HG02852 (cell line): ENCODE results near the gene LCORL.
A peak's percentile ranks its signal among the peaks of the same experiment; 100 is the strongest.

ENCODE experiments used
- ATAC-seq: cut with Tn5 transposase; IDR thresholded peaks from one replicate; pipeline ENCODE4 v1.9.1; 2021; ENCODE audit warnings: mild to moderate bottlenecking, moderate library complexity; ENCODE audit not compliant: unreplicated experiment

Gene LCORL

DNA sequence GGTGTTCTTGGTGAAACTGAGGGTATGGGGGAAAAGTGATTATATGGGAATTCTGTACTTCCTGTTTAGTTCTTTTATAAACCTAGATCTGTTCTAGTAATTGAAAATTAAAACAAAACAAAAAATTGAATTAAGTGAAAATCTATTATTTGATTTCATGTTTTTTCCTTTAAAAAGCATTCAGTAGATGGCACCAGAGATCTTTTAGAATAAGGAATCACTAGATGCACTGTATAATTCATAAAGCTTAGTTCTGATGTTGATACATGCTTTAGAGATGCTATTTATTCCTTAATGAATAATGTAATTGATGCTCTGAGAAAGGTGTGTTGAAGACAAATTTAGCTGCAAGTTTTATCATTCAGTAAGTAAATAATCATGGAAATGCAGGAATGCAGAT is 87.3 kb downstream of the LCORL start:
- no peak for ATAC-seq

DNA sequence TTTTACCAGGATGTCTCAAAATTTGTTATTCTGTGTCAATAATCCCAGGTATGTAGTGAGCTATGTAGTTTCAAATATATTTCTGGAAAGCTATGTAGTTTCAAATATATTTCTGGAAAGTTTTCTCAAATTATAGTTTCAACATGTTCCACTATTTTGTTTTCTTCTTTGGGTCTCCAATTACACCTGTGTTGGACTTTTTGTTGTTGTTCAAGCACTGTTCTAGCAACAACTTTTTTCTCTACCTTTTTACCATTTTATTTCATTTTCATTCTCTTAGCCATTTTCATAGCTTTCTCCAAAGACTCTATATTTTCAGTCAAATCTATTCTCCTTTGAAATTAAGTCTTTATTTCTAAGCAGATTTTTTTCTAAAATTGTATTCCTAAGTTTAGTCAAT is 88.4 kb downstream of the LCORL start:
- no peak for ATAC-seq

- no peak for ATAC-seq
Observed at GRCh38 chr4:17932041-17932440, 89.5 kb downstream of the LCORL start.

DNA sequence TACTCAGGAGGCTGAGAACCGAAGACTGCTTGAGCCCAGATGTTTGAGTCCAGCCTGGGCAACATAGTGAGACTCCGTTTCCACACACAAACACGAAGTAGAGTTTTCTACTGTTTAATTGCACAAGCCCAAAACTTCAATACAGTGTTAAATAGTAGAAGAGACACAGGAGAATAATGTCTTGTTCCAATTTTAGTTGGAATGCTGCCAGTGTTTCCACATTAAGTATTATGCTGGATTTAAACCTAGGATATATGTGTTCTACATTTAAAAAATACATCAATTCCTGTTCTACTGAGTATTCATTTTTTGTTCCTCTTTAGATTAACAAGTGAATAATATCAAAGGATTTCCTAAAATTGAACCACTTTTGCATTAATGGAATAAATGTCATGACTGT is 91.3 kb downstream of the LCORL start:
- no peak for ATAC-seq

DNA sequence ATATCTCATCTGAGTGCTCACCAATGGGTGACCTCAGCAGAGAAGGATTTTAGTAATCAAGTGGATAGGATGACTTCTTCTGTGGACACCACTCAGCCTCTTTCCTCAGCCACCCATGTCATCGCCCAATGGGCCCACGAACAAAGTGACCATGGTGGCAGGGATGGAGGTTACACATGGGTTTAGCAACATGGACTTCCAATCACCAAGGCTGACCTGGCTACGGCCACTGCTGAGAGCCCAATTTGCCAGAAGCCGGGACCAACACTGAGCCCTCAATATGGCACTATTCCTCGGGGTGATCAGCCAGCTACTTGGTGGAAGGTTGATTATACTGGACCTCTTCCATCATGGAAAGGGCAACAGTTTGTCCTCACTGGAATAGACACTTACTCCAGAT is 97.4 kb downstream of the LCORL start:
- ATAC-seq: no peak

DNA sequence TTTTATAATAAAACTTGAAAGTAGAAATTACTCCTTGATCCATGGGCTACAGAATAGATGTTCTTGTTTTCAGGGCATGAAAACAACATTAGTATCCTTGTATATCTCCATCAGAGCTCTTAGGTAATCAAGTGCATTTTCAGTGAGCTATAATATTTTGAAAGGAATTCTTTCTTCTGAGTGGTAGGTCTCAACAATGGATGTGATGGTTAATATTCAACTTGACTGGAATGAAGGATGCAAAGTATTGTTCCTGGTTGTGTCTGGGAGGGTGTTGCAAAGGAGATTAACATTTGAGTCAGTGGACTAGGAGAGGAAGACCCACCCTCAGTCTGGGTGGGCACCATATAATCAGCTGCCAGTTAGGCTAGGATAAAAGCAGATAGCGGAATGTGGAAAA is 100.1 kb downstream of the LCORL start:
- no peak for ATAC-seq

- ATAC-seq: no peak
Observed at GRCh38 chr4:17920681-17921080, 100.9 kb downstream of the LCORL start.

- ATAC-seq: no peak
Observed at GRCh38 chr4:17915439-17915838, 106.1 kb downstream of the LCORL start.

GRCh38 chr4:17912011-17912410 is 109.5 kb downstream of the LCORL start:
- ATAC-seq: no peak

GRCh38 chr4:17911608-17912007 is 109.9 kb downstream of the LCORL start:
- ATAC-seq: no peak

DNA sequence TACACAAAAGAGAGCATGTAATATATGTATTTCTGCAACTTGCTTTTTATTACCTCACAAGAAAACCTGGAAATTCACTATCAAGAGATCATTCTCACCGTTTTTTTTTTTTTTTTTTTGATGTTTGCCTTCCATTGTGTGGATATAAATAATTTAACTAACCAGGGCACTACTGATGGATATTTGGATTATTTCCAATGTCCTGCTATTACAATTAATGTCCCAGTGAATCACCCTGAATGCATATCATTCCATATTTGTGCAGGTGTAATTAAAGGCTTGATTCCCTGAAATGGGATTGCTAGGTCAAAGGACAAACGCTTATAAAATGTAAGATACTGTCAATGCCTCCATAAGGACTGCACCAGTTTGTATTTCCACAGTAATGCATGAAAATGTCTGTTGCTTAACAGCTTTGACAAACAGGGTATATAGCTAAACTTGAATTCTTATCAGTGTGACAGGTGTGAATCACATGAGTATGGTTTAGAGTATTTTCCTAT is 123.0 kb downstream of the LCORL start:
- ATAC-seq: no peak

DNA sequence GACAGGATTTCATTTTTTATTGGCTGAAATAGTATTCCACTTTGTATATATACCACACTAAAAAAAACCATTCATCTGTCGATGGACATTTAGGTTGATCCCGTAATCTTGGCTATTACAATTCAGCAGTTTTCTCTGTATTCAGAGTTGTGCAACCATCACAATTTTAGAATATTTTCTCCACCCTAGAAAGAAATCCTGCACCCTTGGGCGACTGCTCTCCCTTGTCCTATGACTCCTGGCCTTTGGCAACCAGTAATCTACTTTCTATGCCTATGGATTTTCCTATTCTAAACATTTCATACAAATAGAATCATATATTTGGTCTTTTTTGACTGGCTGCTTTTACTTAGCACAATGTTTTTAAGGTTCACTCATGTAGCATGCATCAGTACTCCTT is 126.1 kb downstream of the LCORL start:
- no peak for ATAC-seq

DNA sequence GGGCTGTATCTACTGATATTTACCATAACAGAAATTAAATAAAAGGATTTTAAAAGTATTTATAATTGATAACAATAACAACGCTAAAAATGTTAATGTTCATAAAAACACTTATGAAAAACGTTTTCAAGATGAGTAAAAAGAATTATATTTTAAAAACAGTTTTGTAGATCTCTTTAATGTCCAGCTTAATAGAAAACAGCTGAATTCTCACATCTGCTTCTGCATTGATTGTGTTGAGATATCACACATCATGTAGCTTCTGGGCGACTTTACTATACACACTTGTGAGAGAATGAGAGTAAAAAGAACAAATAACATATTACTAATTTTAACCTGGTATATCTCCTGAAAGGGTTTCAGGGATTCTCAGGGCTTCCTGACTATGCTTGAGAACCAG is 127.1 kb downstream of the LCORL start:
- ATAC-seq: no peak

DNA sequence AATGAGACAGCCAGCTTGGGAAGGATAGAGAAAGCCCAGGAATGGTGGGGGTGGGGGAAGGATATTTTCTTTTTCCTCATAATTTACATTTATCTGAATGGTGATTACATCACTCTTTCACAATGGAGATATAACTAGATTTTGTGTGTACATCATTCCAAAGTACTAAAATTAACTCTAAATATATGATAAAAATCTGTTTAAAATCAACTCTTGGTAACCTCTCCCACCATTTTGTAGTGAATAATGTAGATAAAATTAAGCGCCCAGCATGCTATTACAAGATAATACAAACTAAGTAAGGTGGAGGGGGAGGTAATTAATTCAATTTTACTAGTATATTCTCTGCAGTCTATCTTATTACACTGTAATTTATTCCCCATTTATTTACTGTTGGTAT is 131.9 kb downstream of the LCORL start:
- ATAC-seq: no peak

- no peak for ATAC-seq
Observed at GRCh38 chr4:17884511-17884910, 137.0 kb downstream of the LCORL start.

- no peak for ATAC-seq
Observed at GRCh38 chr4:17884063-17884462, 137.5 kb downstream of the LCORL start.

DNA sequence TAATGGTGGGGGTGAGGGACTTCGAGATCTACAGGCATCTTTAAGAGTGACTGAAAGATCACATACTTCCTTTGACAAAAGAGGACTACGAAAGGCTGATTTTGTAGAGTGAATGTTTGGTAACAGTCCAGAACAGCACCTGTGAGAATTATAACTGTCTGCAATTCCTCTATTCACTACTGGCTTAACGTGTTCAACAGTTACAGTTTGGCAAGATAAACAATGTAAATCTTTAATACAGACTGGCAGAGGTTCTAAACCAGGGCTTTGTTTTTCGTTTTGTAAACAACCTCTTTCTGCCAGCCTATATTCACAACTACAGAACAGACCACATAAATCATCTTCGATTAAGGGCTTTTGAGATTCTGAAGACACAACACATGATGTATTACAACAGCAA is 143.9 kb downstream of the LCORL start:
- ATAC-seq: no peak

DNA sequence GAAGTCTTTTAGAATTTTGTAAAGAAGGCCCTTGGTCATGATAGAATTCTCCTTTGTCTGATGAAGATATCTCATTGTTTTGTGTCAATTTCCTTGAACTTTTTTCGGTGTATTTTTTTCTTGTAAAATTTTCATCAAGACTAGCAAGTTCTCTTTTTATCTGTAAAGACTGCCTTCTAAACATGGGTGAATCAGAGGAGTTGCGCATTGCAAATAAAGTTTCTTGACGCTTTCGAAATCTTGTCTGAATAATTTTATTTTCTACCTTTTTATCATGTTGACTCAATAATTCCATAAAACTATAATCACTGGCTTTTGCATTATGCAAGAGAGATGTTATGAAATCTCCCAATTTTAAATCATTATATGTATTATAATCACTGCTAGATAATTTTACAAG is 144.6 kb downstream of the LCORL start:
- ATAC-seq: no peak

DNA sequence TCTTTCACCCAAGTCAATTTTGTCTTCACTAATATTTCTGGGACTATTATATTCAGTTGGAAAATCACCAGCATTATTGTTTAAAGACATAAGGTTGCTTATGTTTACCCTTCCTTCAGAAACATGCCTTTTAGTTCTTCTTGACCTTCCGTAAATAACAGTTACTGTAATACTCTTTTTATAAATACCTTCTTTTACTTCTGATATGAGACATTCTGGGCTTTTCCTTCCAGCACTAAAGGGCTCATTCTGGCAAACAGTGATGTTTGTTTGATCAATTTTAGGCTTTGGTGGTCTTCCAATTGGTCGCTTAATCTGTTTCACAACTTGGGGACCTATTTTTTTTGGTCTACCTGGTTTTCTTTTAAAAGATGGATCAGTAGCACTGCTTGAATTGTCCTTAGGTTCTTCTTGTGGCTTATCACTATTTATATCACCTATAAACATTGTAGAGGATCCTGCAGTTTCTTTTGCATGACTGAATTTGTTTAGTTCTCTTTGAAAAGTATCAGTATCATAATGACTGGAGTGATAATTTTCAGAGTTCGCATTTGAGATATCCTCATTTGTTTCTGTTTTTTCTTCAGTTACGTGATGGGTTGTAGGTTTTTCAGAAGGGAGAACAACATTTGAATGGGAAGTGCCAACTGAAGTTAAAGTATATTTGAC is 146.0 kb downstream of the LCORL start:
- ATAC-seq: peak; percentile 98

DNA sequence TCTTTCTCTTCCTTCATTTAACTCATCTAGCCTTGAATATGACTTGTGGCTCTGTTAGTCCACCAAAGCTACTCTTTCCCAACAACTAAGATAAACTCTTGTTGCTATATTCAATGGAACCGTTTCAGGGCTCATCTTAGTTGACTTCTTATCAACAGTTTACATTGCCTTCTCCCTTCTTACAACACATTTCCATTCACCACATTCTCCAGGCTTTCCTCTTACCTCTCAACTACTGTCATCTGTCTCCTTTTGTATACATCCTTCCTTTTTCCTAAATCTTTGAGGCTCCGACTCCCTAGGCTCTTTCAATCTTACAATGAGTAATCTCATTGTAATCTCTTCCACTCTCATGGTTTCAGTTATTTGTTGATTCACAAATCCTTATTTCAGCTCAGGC is 152.2 kb downstream of the LCORL start:
- ATAC-seq: no peak

- ATAC-seq: no peak
Observed at GRCh38 chr4:17867276-17867675, 154.3 kb downstream of the LCORL start.

DNA sequence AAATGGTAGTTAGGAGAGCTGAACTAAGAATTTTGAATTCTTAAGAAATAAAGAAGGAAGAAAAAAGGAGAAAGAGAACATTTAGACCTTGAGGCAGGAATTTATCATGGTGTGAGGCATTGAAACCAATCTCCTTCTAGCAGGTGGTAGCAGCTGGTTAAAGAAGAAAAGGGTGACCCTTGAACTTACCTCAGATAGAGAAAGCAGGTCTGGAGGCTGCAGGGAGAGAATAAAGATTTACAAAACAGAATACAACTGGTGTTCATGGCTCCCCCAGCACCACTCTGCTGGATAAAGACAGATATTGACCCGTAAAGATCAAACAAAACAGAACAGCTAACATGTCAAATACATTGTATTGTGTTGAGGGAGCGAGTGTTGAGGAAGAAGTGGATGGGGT is 154.7 kb downstream of the LCORL start:
- ATAC-seq: no peak

GRCh38 chr4:17865866-17866363 is 155.6 kb downstream of the LCORL start:
- no peak for ATAC-seq
